Measurements from ENCODE around the gene DIP2C.

GRCh38 chr10:593016-593415 lies 96.5 kb downstream of the DIP2C start:
- no peak for TF ChIP-seq POLR2AphosphoS5 (IDR thresholded peaks at IDR 0.05)
- TF ChIP-seq, protein P1, sequence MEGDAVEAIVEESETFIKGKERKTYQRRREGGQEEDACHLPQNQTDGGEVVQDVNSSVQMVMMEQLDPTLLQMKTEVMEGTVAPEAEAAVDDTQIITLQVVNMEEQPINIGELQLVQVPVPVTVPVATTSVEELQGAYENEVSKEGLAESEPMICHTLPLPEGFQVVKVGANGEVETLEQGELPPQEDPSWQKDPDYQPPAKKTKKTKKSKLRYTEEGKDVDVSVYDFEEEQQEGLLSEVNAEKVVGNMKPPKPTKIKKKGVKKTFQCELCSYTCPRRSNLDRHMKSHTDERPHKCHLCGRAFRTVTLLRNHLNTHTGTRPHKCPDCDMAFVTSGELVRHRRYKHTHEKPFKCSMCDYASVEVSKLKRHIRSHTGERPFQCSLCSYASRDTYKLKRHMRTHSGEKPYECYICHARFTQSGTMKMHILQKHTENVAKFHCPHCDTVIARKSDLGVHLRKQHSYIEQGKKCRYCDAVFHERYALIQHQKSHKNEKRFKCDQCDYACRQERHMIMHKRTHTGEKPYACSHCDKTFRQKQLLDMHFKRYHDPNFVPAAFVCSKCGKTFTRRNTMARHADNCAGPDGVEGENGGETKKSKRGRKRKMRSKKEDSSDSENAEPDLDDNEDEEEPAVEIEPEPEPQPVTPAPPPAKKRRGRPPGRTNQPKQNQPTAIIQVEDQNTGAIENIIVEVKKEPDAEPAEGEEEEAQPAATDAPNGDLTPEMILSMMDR (IDR thresholded peaks at IDR 0.05), result no peak
- TF ChIP-seq POLR2A (IDR thresholded peaks at IDR 0.05), result no peak

Measured in transverse colon (tissue), 4 donors.